HL-60 (cell line): ENCODE results near the gene KIAA1671.
"Not testable (repeated sequence)": the region's sequence is repeated elsewhere in the genome, so short reads cannot be mapped to it uniquely, and the experiment has no call there.

ENCODE experiments used
- DNase-seq, 2 experiments: peaks; one replicate each; pipeline ENCODE4 v3.0.0-alpha.2; 2010 to 2020; ENCODE audit warnings: low read depth in 1 of 2, low spot score in 1 of 2
- H3K27ac ChIP-seq: fragments of 250-450 bp; sonication (Bioruptor Pico); replicated peaks from 2 replicates; pipeline ENCODE4 v1.5.1; 2020; ENCODE audit warnings: mild to moderate bottlenecking, moderate library complexity
- H3K27me3 ChIP-seq: fragments of 250-450 bp; sonication (Bioruptor Pico); 2 replicates; pipeline ENCODE4 v1.5.1; 2021; ENCODE audit warnings: mild to moderate bottlenecking, moderate library complexity; ENCODE audit not compliant: insufficient read depth, poor library complexity, severe bottlenecking
- H3K4me3 ChIP-seq: replicated peaks from 2 replicates; pipeline ENCODE4 v1.5.1; 2011; ENCODE audit warnings: mild to moderate bottlenecking, control low read depth, low read length; ENCODE audit not compliant: insufficient read depth
- CTCF ChIP-seq: IDR thresholded peaks from one replicate; pipeline ENCODE4 v1.5.1; 2011; ENCODE audit warnings: low read length, control low read depth, inconsistent platforms; ENCODE audit not compliant: insufficient read depth
- GABPA ChIP-seq: IDR thresholded peaks from 2 replicates; pipeline ENCODE4 v1.6.1; 2012; ENCODE audit warnings: low read depth
- POLR2AphosphoS5 ChIP-seq: IDR thresholded peaks from 2 replicates; pipeline ENCODE4 v1.6.1; 2012; ENCODE audit warnings: low read depth
- REST ChIP-seq: IDR thresholded peaks from 2 replicates; pipeline ENCODE4 v1.6.1; 2012; ENCODE audit warnings: low read depth; ENCODE audit not compliant: insufficient replicate concordance
- SPI1 ChIP-seq: IDR thresholded peaks from 2 replicates; pipeline ENCODE4 v1.6.1; 2012; ENCODE audit warnings: low read depth, mild to moderate bottlenecking, borderline replicate concordance

KIAA1671 gene

DNA sequence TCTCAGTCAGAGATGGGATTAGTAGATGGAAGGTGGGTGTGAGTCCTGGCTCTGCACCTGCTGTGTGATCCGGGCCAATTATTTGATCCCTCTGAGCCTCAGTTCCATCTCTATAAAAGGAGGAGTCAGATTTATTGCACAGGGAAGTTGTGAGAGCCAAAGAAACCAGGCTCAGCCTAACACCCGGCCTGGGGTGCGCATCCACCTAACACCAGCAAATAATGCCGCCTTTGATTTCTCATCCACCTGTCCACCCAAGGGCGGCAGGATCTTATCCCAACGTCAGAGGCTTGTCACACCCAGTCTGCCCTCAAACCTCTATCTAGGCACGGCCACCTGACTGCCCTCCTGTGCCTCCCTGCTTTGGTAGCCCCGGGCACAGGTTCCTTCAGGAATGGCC, 269.3 kb downstream of the KIAA1671 start:
- no peak for DNase-seq
- TF ChIP-seq SPI1 (no peak), GABPA (no peak), POLR2AphosphoS5 (no peak), CTCF (no peak), REST (no peak)
- no peak overlapping the region for H3K4me3 ChIP-seq
- no peaks in the 10 kb centered on the region for H3K27me3 ChIP-seq
- no peak overlapping the region for H3K27ac ChIP-seq

DNA sequence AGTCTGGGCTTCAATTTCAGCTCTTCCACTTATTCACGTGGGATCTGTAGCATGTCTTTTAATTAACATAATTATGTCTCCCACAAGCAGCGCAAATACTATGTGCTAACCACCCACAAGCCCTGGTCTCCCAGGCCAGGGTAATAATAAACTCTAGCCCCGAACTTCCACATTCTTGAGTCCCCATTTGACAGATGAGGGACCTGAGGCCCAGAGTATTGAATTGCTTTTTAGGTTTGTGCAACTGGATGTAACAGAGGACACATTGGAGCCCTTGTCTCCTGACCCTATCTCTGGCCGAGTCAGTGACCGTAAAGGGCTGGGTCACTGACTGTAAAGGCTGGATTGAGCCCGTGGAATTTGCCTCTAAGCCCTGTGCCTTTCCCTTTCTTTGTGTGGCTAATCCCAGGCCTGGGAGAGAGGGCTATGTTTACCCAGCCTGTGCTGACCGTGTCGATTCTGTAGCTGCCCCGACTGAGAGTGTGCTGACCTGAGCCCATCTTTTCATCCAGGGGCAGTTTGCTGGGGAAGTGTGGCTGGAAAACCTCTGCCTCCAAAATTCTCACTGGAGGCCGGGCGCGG, 270.8 kb downstream of the KIAA1671 start:
- no peak for DNase-seq
- Histone ChIP-seq H3K27me3 (no peaks in the 10 kb centered on the region), H3K4me3 (no peak overlapping the region), H3K27ac (no peak overlapping the region)
- TF ChIP-seq REST = no peak
- TF ChIP-seq POLR2AphosphoS5 = no peak
- TF ChIP-seq SPI1 = no peak
- TF ChIP-seq GABPA = no peak
- TF ChIP-seq CTCF = no peak

DNA sequence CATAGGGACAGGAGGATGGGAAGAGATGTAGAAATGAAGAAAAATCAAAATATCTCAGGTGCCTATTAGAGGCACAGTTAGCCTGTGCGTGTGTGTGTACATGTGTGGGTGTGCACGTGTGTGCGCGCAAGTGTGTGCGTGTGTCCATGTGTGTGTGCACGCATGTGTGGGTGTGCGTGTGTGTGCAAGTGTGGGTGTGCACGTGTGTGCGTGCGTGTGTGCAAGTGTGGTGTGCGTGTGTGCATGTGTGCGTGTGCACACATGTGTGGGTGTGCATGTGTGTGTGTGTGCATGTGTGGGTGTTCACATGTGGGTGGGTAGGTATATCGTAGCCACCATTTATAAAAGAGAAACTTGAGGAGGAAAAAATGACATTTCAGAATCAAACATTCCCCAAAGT, 276.3 kb downstream of the KIAA1671 start:
- H3K27ac ChIP-seq = no peak overlapping the region
- no peaks in the 10 kb centered on the region for H3K27me3 ChIP-seq
- H3K4me3 ChIP-seq = no peak overlapping the region
- TF ChIP-seq SPI1 = no peak
- TF ChIP-seq CTCF = no peak
- no peak for DNase-seq

DNA sequence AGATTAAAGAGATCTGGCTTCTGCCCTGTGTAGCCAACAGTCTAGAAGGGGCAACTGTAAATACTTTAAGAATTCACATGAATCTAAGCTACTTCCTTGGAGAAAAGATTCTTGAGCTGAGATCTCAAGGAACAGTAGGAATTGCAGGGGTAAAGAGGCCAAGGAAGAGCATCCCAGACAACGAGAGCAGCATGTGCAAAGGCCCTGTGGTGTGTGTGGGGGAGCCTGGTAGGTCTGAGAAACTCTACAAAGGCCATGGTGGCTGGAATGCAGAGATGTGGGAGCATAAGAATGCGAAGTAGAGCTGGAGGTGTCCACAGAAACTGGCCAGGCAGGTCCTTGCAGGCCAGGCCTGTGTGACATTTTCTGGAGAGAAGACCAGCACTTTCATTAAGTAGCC, 278.2 kb downstream of the KIAA1671 start:
- not testable (repeated sequence) for DNase-seq, H3K27me3 ChIP-seq, H3K27ac ChIP-seq, H3K4me3 ChIP-seq
